NCI-H1092 (cell line): ENCODE results near the gene HNRNPUL1.
"Not testable (repeated sequence)": the region's sequence is repeated elsewhere in the genome, so short reads cannot be mapped to it uniquely, and the experiment has no call there.

Source experiments
- DNase-seq: peaks from one replicate; lab custom pipeline; 2025; lab: John Stamatoyannopoulos, UW

The HNRNPUL1 gene

GRCh38 chr19:41325947-41326706, 62.0 kb downstream of the HNRNPUL1 start:
- no peak for DNase-seq

- DNase-seq = no peak
These were observed 63.0 kb downstream of the HNRNPUL1 start for GRCh38 chr19:41327076-41327575.

- DNase-seq = no peak
These were observed 63.5 kb downstream of the HNRNPUL1 start for GRCh38 chr19:41327576-41328156.

- DNase-seq = no peak
These were observed 64.1 kb downstream of the HNRNPUL1 start for GRCh38 chr19:41328157-41328841.

- no peak for DNase-seq
These were observed 64.7 kb downstream of the HNRNPUL1 start for GRCh38 chr19:41328842-41329225.

- no peak for DNase-seq
These were observed 66.3 kb downstream of the HNRNPUL1 start for GRCh38 chr19:41330481-41330880.

- no peak for DNase-seq
These were observed 66.9 kb downstream of the HNRNPUL1 start for GRCh38 chr19:41330946-41331678.

GRCh38 chr19:41332000-41332399, 67.8 kb downstream of the HNRNPUL1 start:
- no peak for DNase-seq

- no peak for DNase-seq
These were observed 68.3 kb downstream of the HNRNPUL1 start for GRCh38 chr19:41332468-41332867.

- DNase-seq = no peak
These were observed 70.6 kb downstream of the HNRNPUL1 start for GRCh38 chr19:41334793-41335192.

GRCh38 chr19:41335467-41335866, 71.3 kb downstream of the HNRNPUL1 start:
- DNase-seq = no peak

GRCh38 chr19:41339936-41340335, 75.8 kb downstream of the HNRNPUL1 start:
- DNase-seq = no peak

GRCh38 chr19:41341669-41342490, 77.7 kb downstream of the HNRNPUL1 start:
- DNase-seq = no peak

- no peak for DNase-seq
These were observed 80.0 kb downstream of the HNRNPUL1 start for GRCh38 chr19:41344162-41344561.

GRCh38 chr19:41346916-41347315, 82.7 kb downstream of the HNRNPUL1 start:
- not testable (repeated sequence) for DNase-seq

GRCh38 chr19:41350735-41351338, 86.7 kb downstream of the HNRNPUL1 start:
- no peak for DNase-seq

GRCh38 chr19:41351339-41352245, 87.4 kb downstream of the HNRNPUL1 start:
- no peak for DNase-seq

GRCh38 chr19:41352279-41352608, 88.1 kb downstream of the HNRNPUL1 start:
- DNase-seq = no peak

GRCh38 chr19:41352609-41353465, 88.7 kb downstream of the HNRNPUL1 start:
- no peak for DNase-seq
